Endothelial cell (in vitro differentiated cells): ENCODE results near the gene ZMIZ1. TPM values are rescaled to one million over a fixed set of nuclear protein-coding genes. Genes with fewer than 3 reads are reported as not detected.
A peak's percentile ranks its signal among the peaks of the same experiment; 100 is the strongest.

Experiments used
- DNase-seq: peaks from one replicate; pipeline ENCODE4 v3.0.0; 2021; ENCODE audit warnings: low spot score
- H3K27ac Mint-ChIP-seq: one replicate; pipeline ENCODE4 v1.8.0; 2021; ENCODE audit warnings: mixed read lengths, inconsistent platforms; ENCODE audit not compliant: unreplicated experiment
- H3K27me3 Mint-ChIP-seq: one replicate; pipeline ENCODE4 v1.8.0; 2021; ENCODE audit warnings: mild to moderate bottlenecking, moderate library complexity, mixed read lengths, inconsistent platforms; ENCODE audit not compliant: unreplicated experiment
- H3K36me3 Mint-ChIP-seq: one replicate; pipeline ENCODE4 v1.8.0; 2021; ENCODE audit warnings: mild to moderate bottlenecking, low read depth, mixed read lengths, inconsistent platforms; ENCODE audit not compliant: unreplicated experiment
- H3K4me1 Mint-ChIP-seq: one replicate; pipeline ENCODE4 v1.8.0; 2021; ENCODE audit warnings: mild to moderate bottlenecking, mixed read lengths, inconsistent platforms; ENCODE audit not compliant: unreplicated experiment
- H3K4me3 Mint-ChIP-seq: one replicate; pipeline ENCODE4 v1.8.0; 2021; ENCODE audit warnings: mild to moderate bottlenecking, mixed read lengths, inconsistent platforms; ENCODE audit not compliant: unreplicated experiment
- H3K9me3 Mint-ChIP-seq: one replicate; pipeline ENCODE4 v1.8.0; 2021; ENCODE audit warnings: mixed read lengths, inconsistent platforms; ENCODE audit not compliant: unreplicated experiment
- CTCF ChIP-seq: fragments of 200-600 bp; sonication (generic); IDR thresholded peaks from one replicate; pipeline ENCODE4 v1.5.0; 2021; ENCODE audit warnings: antibody characterized with exemption; ENCODE audit not compliant: unreplicated experiment
- total RNA-seq: library from RNA; stranded (reverse); fragmentation: NEBNext Ultra II Directional; extraction: Animal tissue kit (Norgen Biotek cat#: 25700); gene quantifications from one replicate; pipeline ENCODE4 v1.2.1, GENCODE V29; 2021; ENCODE audit not compliant: unreplicated experiment

ZMIZ1 gene
- total RNA-seq, 1 donor from 2014 or later: 102 TPM

- no peak for TF ChIP-seq CTCF
- Mint-ChIP-seq H3K4me1 (peaks cover 22% of the 10 kb centered on the region), H3K27me3 (peaks cover 19% of the 10 kb centered on the region), H3K9me3 (no peaks in the 10 kb centered on the region), H3K36me3 (peaks cover 16% of the 10 kb centered on the region), H3K4me3 (no peak overlapping the region), H3K27ac (no peak overlapping the region)
- no peak for DNase-seq
Measured at GRCh38 chr10:79254333-79255006, 185.7 kb downstream of the ZMIZ1 start.

- DNase-seq: no peak
- H3K36me3 Mint-ChIP-seq: peaks cover 20% of the 10 kb centered on the region
- H3K27me3 Mint-ChIP-seq: peaks cover 21% of the 10 kb centered on the region
- H3K9me3 Mint-ChIP-seq: no peaks in the 10 kb centered on the region
- H3K4me3 Mint-ChIP-seq: no peak overlapping the region
- no peak for TF ChIP-seq CTCF
- no peak overlapping the region for H3K27ac Mint-ChIP-seq
- peaks cover 22% of the 10 kb centered on the region for H3K4me1 Mint-ChIP-seq
Measured at GRCh38 chr10:79255007-79255507, 186.3 kb downstream of the ZMIZ1 start.

- DNase-seq: no peak
- Mint-ChIP-seq H3K9me3 (no peaks in the 10 kb centered on the region), H3K4me3 (no peak overlapping the region), H3K36me3 (peaks cover 20% of the 10 kb centered on the region), H3K4me1 (peaks cover 25% of the 10 kb centered on the region), H3K27ac (no peak overlapping the region), H3K27me3 (peaks cover 22% of the 10 kb centered on the region)
- TF ChIP-seq CTCF: no peak
Measured at GRCh38 chr10:79256264-79256806, 187.6 kb downstream of the ZMIZ1 start.

GRCh38 chr10:79258894-79259293 is 190.1 kb downstream of the ZMIZ1 start:
- H3K4me1 Mint-ChIP-seq: peaks cover 25% of the 10 kb centered on the region
- no peak for DNase-seq
- peaks cover 18% of the 10 kb centered on the region for H3K36me3 Mint-ChIP-seq
- TF ChIP-seq CTCF: no peak
- no peak overlapping the region for H3K4me3 Mint-ChIP-seq
- H3K27me3 Mint-ChIP-seq: peaks cover 25% of the 10 kb centered on the region
- H3K9me3 Mint-ChIP-seq: no peaks in the 10 kb centered on the region
- H3K27ac Mint-ChIP-seq: no peak overlapping the region

- Mint-ChIP-seq H3K4me3 (peak overlapping the region; percentile 45), H3K9me3 (no peaks in the 10 kb centered on the region), H3K36me3 (peaks cover 17% of the 10 kb centered on the region), H3K27ac (peak overlapping the region; percentile 59), H3K4me1 (peaks cover 33% of the 10 kb centered on the region), H3K27me3 (peaks cover 28% of the 10 kb centered on the region)
- TF ChIP-seq CTCF: no peak
- no peak for DNase-seq
Measured at GRCh38 chr10:79259834-79260233, 191.1 kb downstream of the ZMIZ1 start.
